PFSK-1 (cell line): ENCODE results near the gene DNAH5.

Experiments used
- FOXP2 ChIP-seq: optimal IDR thresholded peaks from 2 replicates; pipeline ENCODE3; 2011; ENCODE audit warnings: borderline replicate concordance, control low read depth, inconsistent platforms; ENCODE audit not compliant: insufficient read depth; ENCODE audit errors: extremely low read length, extremely low read depth
- POLR2AphosphoS5 ChIP-seq: IDR thresholded peaks from 2 replicates; pipeline ENCODE4 v1.6.1; 2012; ENCODE audit warnings: low read depth, mild to moderate bottlenecking, control low read depth, low read length, moderate library complexity
- REST ChIP-seq, 2 experiments: IDR thresholded peaks; 2 replicates each; pipeline versions ENCODE4 v1.6.1 to v1.8.0; 2011 to 2012; ENCODE audit warnings: low read depth in 2 of 2, low read length in 2 of 2, control low read depth in 1 of 2, inconsistent platforms in 1 of 2, mild to moderate bottlenecking in 1 of 2, moderate library complexity in 1 of 2; ENCODE audit not compliant: insufficient read depth in 1 of 2
- SIN3A ChIP-seq: IDR thresholded peaks from 2 replicates; pipeline ENCODE4 v1.6.1; 2012; ENCODE audit warnings: mild to moderate bottlenecking, low read length, moderate library complexity, borderline replicate concordance; ENCODE audit not compliant: insufficient read depth
- TAF1 ChIP-seq: IDR thresholded peaks from 2 replicates; pipeline ENCODE4 v1.6.1; 2012; ENCODE audit warnings: low read length, control low read depth, borderline replicate concordance; ENCODE audit not compliant: insufficient read depth

The DNAH5 gene

GRCh38 chr5:13804336-13804735, 140.2 kb downstream of the DNAH5 start:
- TF ChIP-seq REST (IDR thresholded peaks at IDR 0.05; ENCODE audit: insufficient read depth in 1 of 2, low read depth in 2 of 2, low read length in 2 of 2) (no peak), POLR2AphosphoS5 (no peak), TAF1 (no peak), SIN3A (no peak), FOXP2 (no peak)

DNA sequence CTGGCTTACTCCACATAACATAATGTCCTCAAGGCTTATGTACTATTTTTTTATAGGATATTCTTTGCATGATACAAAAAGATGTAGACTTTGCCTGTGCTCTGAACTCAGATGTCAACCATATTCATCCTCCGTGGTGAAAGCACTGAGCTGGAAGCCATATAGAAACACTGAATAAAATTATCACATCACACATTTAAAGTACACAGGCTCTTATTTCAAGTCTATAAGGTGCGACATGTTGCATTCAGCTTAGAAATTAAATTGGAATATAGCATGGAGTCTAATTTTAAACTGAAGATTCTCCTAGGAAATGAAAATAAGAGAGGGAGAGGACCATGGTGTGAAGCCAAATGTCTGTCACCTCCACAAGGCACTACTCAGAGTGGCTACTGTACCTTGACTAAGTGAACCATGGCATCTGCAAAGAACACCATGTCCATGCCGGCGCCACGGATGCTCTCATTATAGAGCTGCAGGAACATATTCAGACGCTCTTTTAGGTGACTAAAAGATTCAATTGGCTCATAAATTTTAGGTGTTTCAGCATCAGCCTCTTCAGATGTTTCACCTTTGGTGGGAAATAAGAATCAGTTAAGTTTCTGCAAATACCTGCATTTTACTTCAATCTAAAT, 158.6 kb downstream of the DNAH5 start:
- no peak for TF ChIP-seq REST (IDR thresholded peaks at IDR 0.05; ENCODE audit: insufficient read depth in 1 of 2, low read depth in 2 of 2, low read length in 2 of 2)
- TF ChIP-seq SIN3A = no peak
- TF ChIP-seq FOXP2 = no peak
- no peak for TF ChIP-seq TAF1
- no peak for TF ChIP-seq POLR2AphosphoS5

- TF ChIP-seq POLR2AphosphoS5 = no peak
- no peak for TF ChIP-seq SIN3A
Measured at GRCh38 chr5:13783726-13784125, 160.8 kb downstream of the DNAH5 start.

DNA sequence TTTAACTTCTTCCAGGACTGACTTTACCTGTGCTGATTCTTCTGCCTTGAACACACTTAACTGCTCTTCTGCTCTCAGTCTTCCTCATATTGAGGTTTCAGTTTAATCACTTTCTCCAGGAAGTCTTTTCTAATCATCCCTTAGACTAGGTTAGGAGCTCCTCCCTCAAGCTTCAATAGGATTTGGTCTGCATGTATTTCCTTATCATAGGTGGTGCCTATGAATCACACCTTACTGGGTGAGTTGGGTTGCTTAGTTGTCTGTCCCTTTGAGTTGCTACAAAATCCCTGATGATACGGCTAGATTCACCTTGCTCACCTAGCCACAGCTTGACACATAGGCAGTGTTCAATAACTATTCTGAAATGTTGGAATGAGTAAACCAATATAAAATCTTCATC, 164.4 kb downstream of the DNAH5 start:
- TF ChIP-seq REST (IDR thresholded peaks at IDR 0.05; ENCODE audit: insufficient read depth in 1 of 2, low read depth in 2 of 2, low read length in 2 of 2) (no peak), TAF1 (no peak), FOXP2 (no peak)

DNA sequence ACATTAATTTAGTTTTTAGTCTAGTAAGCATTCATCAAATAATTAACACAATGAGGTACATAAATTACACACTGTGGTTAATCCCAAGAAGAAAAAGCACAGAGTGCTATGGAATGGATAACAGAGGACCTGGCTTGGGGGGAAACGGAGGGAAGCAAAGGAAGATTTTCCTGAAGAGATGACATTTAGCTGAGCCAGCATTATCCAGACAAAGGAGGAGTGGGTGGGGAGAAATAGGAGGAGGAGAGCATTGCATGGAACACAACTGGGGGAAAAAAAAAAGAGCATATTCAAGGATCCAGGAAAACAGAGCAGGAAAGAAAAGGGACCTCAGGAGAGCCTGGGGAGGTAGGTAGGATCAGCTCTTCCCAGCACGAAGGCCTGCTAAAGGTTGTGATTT, 170.8 kb downstream of the DNAH5 start:
- TF ChIP-seq FOXP2 (no peak), POLR2AphosphoS5 (no peak), REST (IDR thresholded peaks at IDR 0.05; ENCODE audit: insufficient read depth in 1 of 2, low read depth in 2 of 2, low read length in 2 of 2) (no peak), SIN3A (no peak), TAF1 (no peak)

GRCh38 chr5:13771011-13771571, 173.4 kb downstream of the DNAH5 start:
- TF ChIP-seq TAF1 (no peak), SIN3A (no peak), FOXP2 (no peak), POLR2AphosphoS5 (no peak), REST (IDR thresholded peaks at IDR 0.05; ENCODE audit: insufficient read depth in 1 of 2, low read depth in 2 of 2, low read length in 2 of 2) (no peak)
